AG08396 (cell line): ENCODE results near the gene KCNAB1.

Experiments used
- DNase-seq: peaks from one replicate; pipeline ENCODE4 v3.0.0; 2012; ENCODE audit warnings: low spot score, mixed read lengths

The KCNAB1 gene

DNA sequence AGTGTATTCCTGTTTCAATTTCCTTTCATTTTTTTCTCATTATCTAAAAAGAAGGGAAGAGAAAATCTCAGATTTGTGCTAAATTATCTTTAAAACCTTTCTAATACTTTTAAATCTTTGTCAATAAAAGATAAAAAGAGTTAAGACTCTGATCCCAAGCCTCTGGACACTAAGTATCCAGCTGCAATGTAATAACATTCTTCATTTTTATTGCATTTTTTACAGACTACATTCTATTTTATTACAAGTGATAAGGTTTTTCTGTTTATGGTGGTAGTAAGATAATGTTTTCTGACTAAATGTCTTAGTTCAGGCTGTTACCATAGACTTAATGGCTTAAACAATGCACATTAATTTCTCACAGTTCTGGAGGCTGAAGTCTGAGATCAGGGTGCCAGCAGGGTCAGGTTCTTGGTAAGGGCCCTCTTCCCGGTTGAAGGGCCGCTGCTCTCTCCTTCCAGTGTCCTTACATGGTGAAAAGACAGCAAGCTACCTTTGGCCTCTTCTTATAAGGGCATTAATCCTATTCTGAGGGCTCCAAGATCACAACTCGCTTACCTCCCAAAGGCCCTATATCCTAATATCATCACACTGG lies 19.7 kb downstream of the KCNAB1 start:
- DNase-seq: no peak

GRCh38 chr3:156142702-156143101 lies 22.3 kb downstream of the KCNAB1 start:
- no peak for DNase-seq

GRCh38 chr3:156143136-156143535 lies 22.8 kb downstream of the KCNAB1 start:
- no peak for DNase-seq

DNA sequence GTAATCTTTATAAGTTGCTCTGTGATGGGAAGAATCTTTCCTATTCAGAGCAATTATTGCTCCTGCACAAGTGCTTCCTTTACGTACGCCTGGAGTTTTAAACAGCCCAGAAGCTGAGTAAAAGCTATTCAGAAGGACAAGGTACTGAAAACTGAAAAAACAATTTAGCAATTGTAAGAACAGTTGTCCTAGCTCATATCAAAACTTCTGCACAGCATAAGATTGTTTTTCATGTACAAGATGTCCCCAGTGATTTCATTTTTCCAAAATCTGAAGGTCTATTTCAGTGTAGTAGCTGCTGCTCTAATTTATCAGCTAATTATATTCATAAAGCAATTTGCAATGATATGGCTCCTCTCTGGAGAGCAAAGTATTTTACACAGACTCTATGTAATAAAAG lies 23.7 kb downstream of the KCNAB1 start:
- DNase-seq: no peak

GRCh38 chr3:156145866-156146265 lies 25.5 kb downstream of the KCNAB1 start:
- no peak for DNase-seq

GRCh38 chr3:156148345-156148945 lies 28.1 kb downstream of the KCNAB1 start:
- DNase-seq: no peak

DNA sequence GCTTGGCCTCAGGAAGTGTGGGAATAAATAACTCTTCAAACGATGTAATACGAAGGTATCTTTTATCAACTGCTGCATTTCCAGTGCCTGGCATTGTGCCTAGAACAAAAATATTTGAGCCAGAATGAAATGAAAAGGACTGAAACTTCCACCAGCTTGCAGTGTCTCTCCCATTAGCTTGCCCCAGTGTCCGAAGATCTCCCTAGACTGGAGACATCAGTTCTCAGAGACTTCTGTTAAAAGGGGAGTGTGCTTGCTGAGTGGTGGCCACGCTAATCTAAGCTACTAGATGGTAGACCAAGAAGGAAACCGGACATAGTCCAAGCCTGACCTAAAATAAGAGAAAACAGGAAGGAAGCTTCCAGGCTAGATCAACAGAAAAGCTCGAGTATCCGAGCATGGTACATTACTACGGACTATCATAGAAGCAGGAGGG lies 28.6 kb downstream of the KCNAB1 start:
- no peak for DNase-seq

- DNase-seq: no peak
These were observed 29.5 kb downstream of the KCNAB1 start for GRCh38 chr3:156149876-156150275.

DNA sequence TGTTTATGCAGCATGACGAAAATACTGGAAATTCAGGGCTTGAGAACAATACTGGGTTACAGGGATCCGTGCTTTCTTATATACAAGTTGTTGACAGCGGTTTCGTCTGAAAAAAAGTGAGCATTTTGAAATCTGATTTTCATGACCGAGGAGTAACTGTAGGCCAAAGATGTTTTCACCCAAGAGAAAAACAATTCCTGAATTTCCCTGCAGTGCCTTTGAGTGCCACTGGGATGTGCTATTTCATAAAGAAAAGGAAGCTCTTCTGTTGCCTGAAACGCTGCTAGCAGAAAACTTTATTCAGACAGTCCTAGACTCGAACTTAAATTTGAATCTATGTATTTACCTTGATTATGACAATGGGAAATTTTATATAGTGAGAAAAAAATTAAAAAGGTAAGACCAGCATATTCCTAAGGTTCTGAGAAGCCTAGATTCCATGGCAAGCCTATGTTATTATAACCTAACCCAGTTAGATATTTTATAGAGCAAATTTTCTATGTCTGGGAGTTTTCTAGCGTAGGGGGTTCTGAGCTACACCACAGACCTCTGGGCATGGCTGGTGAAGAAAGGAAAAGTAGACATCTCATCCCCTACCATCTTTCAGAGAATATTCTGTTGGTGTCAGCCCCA lies 30.2 kb downstream of the KCNAB1 start:
- peak; percentile 52 for DNase-seq

DNA sequence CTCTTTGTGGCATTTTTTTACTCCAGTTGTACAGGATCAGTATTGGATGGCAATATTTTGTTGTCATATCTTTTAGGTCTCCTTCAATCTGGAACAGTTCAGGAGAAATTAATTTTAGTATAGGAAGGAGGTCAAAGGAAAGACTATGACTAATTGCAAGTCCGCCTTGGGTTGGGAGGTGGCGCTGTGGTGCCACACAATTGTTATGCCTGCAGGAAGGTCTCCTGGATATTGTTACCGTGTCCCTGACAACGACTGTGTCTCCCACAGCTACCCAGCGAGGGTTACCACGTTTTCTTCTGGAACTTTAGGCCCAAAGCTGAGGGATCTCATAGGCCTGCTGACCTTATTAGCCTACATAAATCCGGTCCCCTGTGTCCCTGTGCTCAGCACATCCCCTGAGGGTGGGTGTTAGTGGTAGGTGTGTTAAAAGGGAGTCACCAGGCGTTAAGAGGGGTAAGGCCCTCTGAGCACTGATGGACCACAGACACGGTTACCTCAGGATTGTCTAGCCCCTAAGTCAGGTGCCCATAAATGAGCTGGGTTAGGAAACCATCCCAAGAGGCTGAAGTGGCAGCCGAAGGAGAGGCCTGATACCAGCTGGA lies 31.5 kb downstream of the KCNAB1 start:
- peak; percentile 65 for DNase-seq

DNA sequence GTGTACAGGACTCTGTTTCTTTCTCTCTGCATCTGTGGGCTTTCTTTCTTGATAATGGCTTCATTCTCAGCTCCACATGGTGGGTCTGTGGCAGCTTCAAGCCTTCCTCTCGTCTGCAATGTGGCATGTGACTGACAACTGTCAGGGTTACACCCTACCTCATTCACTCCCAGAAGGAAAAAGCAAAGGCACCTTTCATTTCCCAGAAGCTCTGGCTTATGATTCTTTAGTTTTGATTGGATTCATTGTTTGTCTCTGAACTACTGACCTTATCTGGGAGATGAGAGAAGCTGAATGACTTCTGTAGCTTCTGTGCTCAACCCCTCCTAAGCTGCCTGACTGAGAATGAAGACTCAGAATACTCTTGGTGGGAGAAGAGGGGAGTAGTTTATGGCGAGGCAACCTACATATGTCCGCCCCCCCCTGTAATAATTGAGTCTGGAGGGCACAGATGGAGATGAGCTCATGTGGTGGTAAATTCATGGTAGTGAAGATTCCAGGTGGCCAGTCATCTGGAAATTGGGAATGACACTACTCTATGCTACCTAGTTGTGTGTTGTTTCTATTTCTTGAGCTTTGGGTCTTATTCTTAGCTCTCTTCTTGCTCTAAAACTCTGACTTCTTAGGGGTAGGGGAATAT lies 38.4 kb downstream of the KCNAB1 start:
- DNase-seq: no peak

- no peak for DNase-seq
These were observed 40.3 kb downstream of the KCNAB1 start for GRCh38 chr3:156160647-156161046.

- no peak for DNase-seq
These were observed 40.8 kb downstream of the KCNAB1 start for GRCh38 chr3:156161172-156161571.

DNA sequence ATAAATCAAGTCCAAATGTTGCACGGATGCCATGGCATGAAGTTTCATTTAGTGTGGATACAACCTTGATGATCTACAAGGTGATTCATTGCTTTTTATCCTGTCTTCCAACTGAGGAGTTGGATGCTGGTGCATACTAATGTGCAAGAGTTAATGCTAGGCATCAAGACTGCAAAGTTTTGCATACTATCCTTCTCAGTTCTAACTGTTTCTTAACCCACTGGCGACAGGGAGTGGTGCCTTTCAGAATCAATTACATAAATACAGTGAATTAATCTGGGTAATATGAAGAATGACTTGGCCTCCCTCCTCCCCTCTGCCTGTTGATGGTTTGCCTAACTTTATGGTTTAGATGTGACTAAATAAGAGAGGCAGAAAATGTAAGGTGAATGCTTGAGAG lies 43.5 kb downstream of the KCNAB1 start:
- no peak for DNase-seq

DNA sequence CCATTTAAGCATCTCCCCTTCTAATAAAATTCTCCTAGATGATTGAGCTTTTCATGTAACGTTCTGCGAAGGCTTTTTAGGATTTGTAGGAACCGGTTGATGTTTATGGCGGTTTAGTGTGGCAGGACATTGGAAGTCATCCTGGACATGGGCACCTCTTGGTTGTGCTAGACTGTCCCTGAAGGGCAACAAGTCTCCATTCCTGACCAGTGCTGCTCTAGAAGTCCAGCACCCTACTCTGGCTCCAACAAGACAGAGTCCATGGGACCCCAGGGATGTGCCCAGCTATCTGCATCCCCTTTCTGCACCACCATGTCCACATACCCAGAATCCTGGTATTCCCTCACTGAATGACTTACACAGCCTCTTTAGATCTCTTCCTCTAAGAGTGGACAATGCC lies 46.4 kb downstream of the KCNAB1 start:
- DNase-seq: no peak

DNA sequence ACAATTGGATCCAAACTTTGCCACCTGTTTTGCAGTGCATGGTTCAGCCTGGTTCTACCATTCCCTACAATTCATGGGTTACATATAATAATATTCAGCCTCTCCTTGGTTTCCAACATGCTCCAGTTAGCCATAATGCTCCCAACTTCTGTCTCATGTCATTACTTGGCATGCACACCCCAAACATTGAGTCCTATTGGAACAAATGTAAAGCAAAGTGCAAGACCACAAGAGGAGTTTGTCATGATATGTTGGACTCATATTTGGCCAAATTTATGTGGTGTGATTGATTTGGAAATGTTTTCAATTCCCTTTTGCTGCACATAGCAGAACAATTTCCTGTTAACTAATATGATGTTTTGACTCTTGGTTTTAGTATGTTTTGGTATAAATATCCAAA lies 50.2 kb downstream of the KCNAB1 start:
- no peak for DNase-seq

DNA sequence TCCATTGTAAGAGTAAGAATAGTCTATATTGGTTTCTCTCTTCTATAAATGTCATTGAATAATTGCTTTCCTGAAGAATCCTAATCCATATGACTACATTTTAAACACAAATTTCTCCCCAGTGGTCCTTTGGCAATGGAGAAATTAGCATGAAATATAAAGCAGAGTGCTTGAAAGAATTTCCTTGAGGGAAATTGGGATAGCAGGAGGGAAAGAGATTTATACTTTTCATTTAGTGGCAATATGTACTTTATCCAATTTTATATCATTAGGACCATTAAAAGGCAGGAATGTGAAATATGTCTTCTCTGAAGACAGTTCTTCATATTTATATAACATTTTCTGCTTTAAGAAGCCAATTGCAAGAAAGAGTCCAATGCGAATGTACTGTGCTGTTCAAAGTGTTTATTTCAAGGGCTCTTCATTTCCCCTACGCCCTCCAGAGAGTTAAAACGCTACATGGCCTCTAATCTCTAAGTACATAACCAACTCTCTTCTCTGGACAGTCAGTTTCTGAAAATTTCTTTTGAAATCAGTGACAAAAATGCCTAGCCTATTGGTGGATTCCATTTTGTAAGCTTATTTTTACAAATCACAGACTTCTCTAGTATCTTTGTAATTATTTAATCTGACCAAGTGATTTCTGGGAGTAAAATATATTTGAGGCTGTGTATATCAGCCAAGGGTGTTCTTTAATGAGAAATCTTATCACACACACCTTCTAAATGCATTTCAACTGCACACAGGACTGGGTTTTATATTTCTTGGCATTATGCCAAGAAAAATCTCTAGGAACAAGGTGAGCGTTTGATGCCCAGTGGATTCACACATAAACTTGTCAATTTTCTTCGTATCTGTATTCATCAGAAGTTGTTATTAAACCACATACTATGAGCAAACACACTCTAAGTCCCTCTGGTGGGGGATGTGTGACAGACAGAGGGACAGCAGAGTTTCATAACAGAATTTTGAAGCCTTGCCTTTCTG lies 51.2 kb downstream of the KCNAB1 start:
- DNase-seq: no peak

DNA sequence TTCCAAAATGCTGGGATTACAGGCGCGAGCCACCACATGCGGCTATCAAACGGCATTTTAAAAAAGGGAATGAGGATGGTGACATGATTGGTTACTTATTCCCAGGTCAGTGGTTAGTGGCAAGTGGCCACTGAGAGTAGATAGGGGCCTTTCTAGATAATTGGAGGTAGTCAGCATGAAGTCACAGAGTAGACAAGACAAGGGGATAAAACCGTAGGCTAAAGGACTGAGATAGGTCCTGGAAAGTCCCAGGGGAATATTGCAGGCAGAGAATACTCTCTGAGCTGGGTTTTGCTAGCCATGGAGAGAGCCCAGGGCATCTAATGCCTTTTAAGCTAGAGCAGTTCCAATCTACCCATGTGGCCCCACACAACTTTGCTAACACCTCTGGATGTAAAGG lies 52.2 kb downstream of the KCNAB1 start:
- no peak for DNase-seq

DNA sequence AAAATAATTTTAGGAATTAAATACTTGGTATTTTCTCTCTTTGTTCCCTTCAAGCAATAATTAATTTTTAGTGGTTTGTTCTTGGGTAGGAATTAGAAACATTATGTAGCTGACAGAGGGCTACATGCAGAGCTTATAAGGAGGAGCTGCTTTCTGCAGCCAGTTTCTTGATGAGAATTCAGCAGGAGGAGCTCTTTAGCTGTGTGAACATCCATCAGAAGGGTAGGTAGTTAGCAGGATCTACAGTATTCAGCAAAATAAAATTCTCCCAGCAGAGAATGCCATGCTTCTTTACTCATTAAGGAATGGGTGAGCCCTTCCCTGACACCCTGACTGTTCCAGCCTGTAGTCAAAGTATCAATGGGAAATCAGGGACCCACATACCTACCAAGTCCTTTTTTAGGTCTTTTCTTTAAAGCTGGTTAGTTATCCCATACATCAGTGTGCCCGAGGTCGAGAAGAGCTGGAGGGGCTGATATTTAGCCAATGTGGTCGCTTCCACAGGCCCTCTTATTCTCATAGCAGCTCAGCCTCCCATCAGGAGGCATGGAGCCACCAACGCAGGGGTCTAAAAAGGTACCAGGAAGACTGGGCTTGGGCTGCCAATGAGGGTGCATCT lies 54.0 kb downstream of the KCNAB1 start:
- no peak for DNase-seq

- DNase-seq: no peak
These were observed 55.2 kb downstream of the KCNAB1 start for GRCh38 chr3:156175570-156175969.

GRCh38 chr3:156176048-156176447 lies 55.7 kb downstream of the KCNAB1 start:
- no peak for DNase-seq
